Stomach (tissue), 9 donors: ENCODE data around the gene SHMT2. TPM values are rescaled to one million over a fixed set of nuclear protein-coding genes. Genes with fewer than 3 reads are reported as not detected.

Experiments used
- DNase-seq, 2 donors: peaks; one replicate each; pipeline versions ENCODE4 v3.0.0 to v3.0.0-alpha.2; 2013 to 2019
- H3K27ac ChIP-seq, 5 donors: fragments of 200-600 bp in 4 of 5; sonication (generic) in 4 of 5; one replicate each; pipeline ENCODE4 v1.5.1; 2013 to 2019; ENCODE audit warnings: mild to moderate bottlenecking in 1 of 5, moderate library complexity in 1 of 5
- H3K27me3 ChIP-seq, 3 donors: fragments of 200-600 bp; sonication (generic); one replicate each; pipeline ENCODE4 v1.5.1; 2017 to 2019; ENCODE audit warnings: mixed run types in 1 of 3
- H3K36me3 ChIP-seq, 4 donors: fragments of 200-600 bp; sonication (generic); 1 replicate in 3 of 4; 2 replicates in 1 of 4; pipeline ENCODE4 v1.5.1; 2016 to 2019
- H3K4me1 ChIP-seq, 4 donors: fragments of 200-600 bp; sonication (generic); one replicate each; pipeline ENCODE4 v1.5.1; 2016 to 2019
- H3K4me3 ChIP-seq, 4 donors: fragments of 200-600 bp; sonication (generic) in 3 of 4; one replicate each; pipeline ENCODE4 v1.5.1; 2016 to 2019; ENCODE audit warnings: mild to moderate bottlenecking in 1 of 4
- H3K9me3 ChIP-seq, 4 donors: fragments of 200-600 bp; sonication (generic); one replicate each; pipeline ENCODE4 v1.5.1; 2016 to 2019
- CTCF ChIP-seq, 7 experiments: fragments of 450-650 bp in 4 of 7; fragments of 200-600 bp in 3 of 7; sonication (generic) in 3 of 7; IDR thresholded peaks; one replicate each; pipeline ENCODE4 v1.5.1; 2016 to 2019; ENCODE audit warnings: antibody characterized with exemption in 7 of 7, control low read depth in 2 of 7, mild to moderate bottlenecking in 1 of 7
- EP300 ChIP-seq: sonication (generic); formaldehyde crosslinking; IDR thresholded peaks from one replicate; pipeline ENCODE4 v1.6.1; 2017; ENCODE audit warnings: antibody characterized with exemption
- POLR2A ChIP-seq, 4 donors: fragments of 450-650 bp; IDR thresholded peaks; one replicate each; pipeline ENCODE4 v1.6.1; 2016; ENCODE audit warnings: antibody characterized with exemption in 4 of 4, control low read depth in 2 of 4, mild to moderate bottlenecking in 1 of 4, moderate library complexity in 1 of 4
- POLR2AphosphoS5 ChIP-seq, 3 donors: sonication (generic); formaldehyde crosslinking; IDR thresholded peaks; one replicate each; pipeline ENCODE4 v1.6.1; 2016; ENCODE audit warnings: antibody characterized with exemption in 3 of 3
- WGBS, 5 donors: extraction: QIAGEN DNeasy Blood & Tissue Kit in 3 of 5; methylation state at CpG; one replicate each; pipeline versions ENCODE4 v1.1.5 to v1.1.7; 2013 to 2018; 5-methylcytosine and 5-hydroxymethylcytosine counted together
- intact Hi-C: fragments of 100-400 bp; cut with DNase I; formaldehyde crosslinking; loops from one replicate; pipeline ENCODE4 v1.15.1; 2023; ENCODE audit warnings: low total_unique reads
- polyA plus RNA-seq, 3 donors: library from polyadenylated mRNA; stranded (reverse); fragments of 200-250 nt; gene quantifications; one replicate each; pipeline ENCODE4 v1.2.3, GENCODE V29; 2013
- total RNA-seq, 5 donors: library from RNA; depleted of rRNA; stranded (reverse); fragments of >200 nt; gene quantifications; one replicate each; pipeline versions ENCODE4 v1.1.0 to v1.2.3, GENCODE V29; 2014 to 2016
- donor health status: healthy with polysubstance abuse.
- donor health status: Bipolar disorder and iron deficiency.
- donor health status: healthy.

The SHMT2 gene
- total and polyA plus RNA-seq, 8 donors = 26.1 to 93.7 (median 58.0) TPM

- H3K9me3 ChIP-seq = no peaks in the 10 kb centered on the region
- WGBS, 5 donors = 53 to 67% (median 59%) methylated on average over 19 to 22 of the region's 22 CpGs
- no peak overlapping the region for H3K4me3 ChIP-seq
- intact Hi-C loops = no loop called here
- TF ChIP-seq EP300 = no peak
- DNase-seq = no peak
- H3K27me3 ChIP-seq = peaks cover 44 to 90% (median 85%) of the 10 kb centered on the region in 3 donors
- peaks cover 5 to 34% (median 27%) of the 10 kb centered on the region in 4 donors for H3K4me1 ChIP-seq
- no peak overlapping the region for H3K27ac ChIP-seq
- H3K36me3 ChIP-seq = no peaks in the 10 kb centered on the region
Observed at GRCh38 chr12:57223191-57224165, 6.0 kb upstream of the SHMT2 start.

GRCh38 chr12:57224278-57224972, 5.1 kb upstream of the SHMT2 start:
- Histone ChIP-seq H3K9me3 (no peaks in the 10 kb centered on the region), H3K4me1 (peaks cover 11 to 40% (median 31%) of the 10 kb centered on the region in 4 donors), H3K4me3 (peak overlapping the region in 1 of 4 donors; percentile 39), H3K27me3 (peaks cover 39 to 81% (median 78%) of the 10 kb centered on the region in 3 donors), H3K27ac (no peak overlapping the region), H3K36me3 (no peaks in the 10 kb centered on the region)
- TF ChIP-seq EP300 = no peak
- WGBS, 5 donors = 40 to 76% (median 45%) methylated on average over 20 to 30 of the region's 30 CpGs
- intact Hi-C loops = no loop called here
- no peak for DNase-seq

- H3K4me1 ChIP-seq = peaks cover 15 to 43% (median 35%) of the 10 kb centered on the region in 4 donors
- peak in 3 of 7 experiments; percentile 38 to 71 (median 61) for TF ChIP-seq CTCF (IDR thresholded peaks at IDR 0.05)
- TF ChIP-seq POLR2AphosphoS5 (IDR thresholded peaks at IDR 0.05) = no peak
- no peak for TF ChIP-seq EP300
- intact Hi-C loops = no loop called here
- peak; percentile 64 to 80 for DNase-seq
- H3K36me3 ChIP-seq = no peaks in the 10 kb centered on the region
- H3K9me3 ChIP-seq = no peaks in the 10 kb centered on the region
- H3K27ac ChIP-seq = no peak overlapping the region
- peak overlapping the region in 1 of 4 donors; percentile 39 for H3K4me3 ChIP-seq
- H3K27me3 ChIP-seq = peaks cover 37 to 74% (median 71%) of the 10 kb centered on the region in 3 donors
- WGBS, 5 donors = 4 to 22% (median 8%) methylated on average over 21 to 61 of the region's 61 CpGs
Observed at GRCh38 chr12:57224973-57225679, 4.4 kb upstream of the SHMT2 start.

- no peak for DNase-seq
- H3K4me1 ChIP-seq = peaks cover 21 to 46% (median 40%) of the 10 kb centered on the region in 4 donors
- TF ChIP-seq POLR2A (IDR thresholded peaks at IDR 0.05) (no peak), CTCF (IDR thresholded peaks at IDR 0.05) (no peak), EP300 (no peak), POLR2AphosphoS5 (IDR thresholded peaks at IDR 0.05) (no peak)
- intact Hi-C loops = no loop called here
- peak overlapping the region in 1 of 4 donors; percentile 39 for H3K4me3 ChIP-seq
- H3K27ac ChIP-seq = no peak overlapping the region
- 42 to 54% (median 45%) methylated on average over 17 to 18 of the region's 18 CpGs for WGBS, 5 donors
- H3K9me3 ChIP-seq = no peaks in the 10 kb centered on the region
- peaks cover 0 to under 1% (median 0%) of the 10 kb centered on the region in 4 donors for H3K36me3 ChIP-seq
- peaks cover 37 to 67% (median 64%) of the 10 kb centered on the region in 3 donors for H3K27me3 ChIP-seq
Observed at GRCh38 chr12:57225680-57226210, 3.8 kb upstream of the SHMT2 start.
